ENCODE results near the gene SLFNL1. TPM values are rescaled to one million over a fixed set of nuclear protein-coding genes. Genes with fewer than 3 reads are reported as not detected.

SLFNL1 gene
- total and polyA plus RNA-seq, 2 experiments from 2014 or later = 0.14 to 0.29 TPM

- TF ChIP-seq NANOG (IDR thresholded peaks at IDR 0.05; ENCODE audit: borderline replicate concordance) (no peak), STAT1 (IDR thresholded peaks at IDR 0.05; ENCODE audit: unreplicated experiment) (no peak), EZH2phosphoT487 (IDR thresholded peaks at IDR 0.05; ENCODE audit: unreplicated experiment) (no peak), ZNF114 (CRISPR knock-in tag; IDR thresholded peaks at IDR 0.05) (no peak), ZNF331 (CRISPR knock-in tag; IDR thresholded peaks at IDR 0.05; ENCODE audit: low read depth) (no peak), JUNB (IDR thresholded peaks at IDR 0.05; ENCODE audit: unreplicated experiment) (no peak), CTCF (conservative IDR thresholded peaks at IDR 0.05; ENCODE audit: low read depth in 2 of 2) (no peak), REST (IDR thresholded peaks at IDR 0.05; ENCODE audit: unreplicated experiment) (no peak)
These were observed 52.1 kb downstream of the SLFNL1 start (continued) for GRCh38 chr1:40969445-40969844.

DNA sequence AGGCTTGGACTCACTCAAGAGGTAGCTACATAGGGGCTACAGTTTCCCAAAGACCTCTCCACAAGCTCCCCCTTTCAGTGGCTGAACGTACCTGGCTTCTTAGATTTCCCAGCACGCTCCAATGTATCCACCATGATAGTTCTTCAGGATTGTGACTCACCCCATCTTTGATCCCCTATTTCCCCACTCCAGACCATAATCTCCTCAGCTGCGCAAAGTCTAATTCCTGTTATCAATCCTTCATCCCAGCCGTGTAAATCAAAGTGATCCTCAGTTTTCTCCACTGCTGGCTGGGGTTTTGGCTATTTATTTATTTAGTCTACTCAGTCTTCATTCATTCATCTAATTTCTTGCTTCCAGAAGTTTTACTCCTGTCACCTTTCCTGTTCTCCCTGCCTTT is 55.1 kb downstream of the SLFNL1 start:
- no peaks in the 10 kb centered on the region for H3F3A ChIP-seq (replicated peaks; ENCODE audit: low read depth)
- H3K9me2 ChIP-seq (ENCODE audit: insufficient read depth) = no peaks in the 10 kb centered on the region
- H3K4me3 ChIP-seq = no peak overlapping the region
- H3K27me3 ChIP-seq (ENCODE audit: insufficient read depth) = no peaks in the 10 kb centered on the region
- H3K4me2 ChIP-seq = no peak overlapping the region
- Mint-ChIP-seq H3K4me1 (peaks cover 14% of the 10 kb centered on the region), H3K4me3 (no peak overlapping the region), H3K27me3 (ENCODE audit: insufficient read depth, low read depth, poor library complexity) (peaks cover 5% of the 10 kb centered on the region), H3K27ac (no peak overlapping the region), H3K36me3 (ENCODE audit: low read depth) (no peaks in the 10 kb centered on the region), H3K9me3 (no peaks in the 10 kb centered on the region)
- H3K27ac ChIP-seq (ENCODE audit: low read depth) = no peak overlapping the region
- ATAC-seq = no peak
- no peaks in the 10 kb centered on the region for H3K36me3 ChIP-seq (ENCODE audit: insufficient read depth)
- DNase-seq (ENCODE audit: low spot score) = no peak
- no peaks in the 10 kb centered on the region for H4K20me1 ChIP-seq (replicated peaks; ENCODE audit: insufficient read depth)
- H3K79me2 ChIP-seq (replicated peaks; ENCODE audit: insufficient read depth) = no peaks in the 10 kb centered on the region
- H3K4me1 ChIP-seq (ENCODE audit: insufficient read depth) = peaks cover 10% of the 10 kb centered on the region
- H2AFZ ChIP-seq = peak overlapping the region; percentile 72; the same call in 1 of the 2 replicates
- TF ChIP-seq ZNF462 (CRISPR knock-in tag; IDR thresholded peaks at IDR 0.05) = no peak
- TF ChIP-seq CTCF (conservative IDR thresholded peaks at IDR 0.05; ENCODE audit: low read depth in 2 of 2) = no peak
- TF ChIP-seq CREB1 (CRISPR knock-in tag; IDR thresholded peaks at IDR 0.05; ENCODE audit: low read depth) = no peak
- TF ChIP-seq, protein P1, sequence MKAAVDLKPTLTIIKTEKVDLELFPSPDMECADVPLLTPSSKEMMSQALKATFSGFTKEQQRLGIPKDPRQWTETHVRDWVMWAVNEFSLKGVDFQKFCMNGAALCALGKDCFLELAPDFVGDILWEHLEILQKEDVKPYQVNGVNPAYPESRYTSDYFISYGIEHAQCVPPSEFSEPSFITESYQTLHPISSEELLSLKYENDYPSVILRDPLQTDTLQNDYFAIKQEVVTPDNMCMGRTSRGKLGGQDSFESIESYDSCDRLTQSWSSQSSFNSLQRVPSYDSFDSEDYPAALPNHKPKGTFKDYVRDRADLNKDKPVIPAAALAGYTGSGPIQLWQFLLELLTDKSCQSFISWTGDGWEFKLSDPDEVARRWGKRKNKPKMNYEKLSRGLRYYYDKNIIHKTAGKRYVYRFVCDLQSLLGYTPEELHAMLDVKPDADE (IDR thresholded peaks at IDR 0.05) = no peak

Data from GM23338 (cell line).